NCI-H2196 treated with DMSO at 0.1 percent for 48 hours (cell line): ENCODE measurements around the gene SPRY2.

Experiments used
- DNase-seq: peaks from one replicate; lab custom pipeline; 2025; ENCODE audit not compliant: unreplicated experiment; lab: John Stamatoyannopoulos, UW

The SPRY2 gene

DNA sequence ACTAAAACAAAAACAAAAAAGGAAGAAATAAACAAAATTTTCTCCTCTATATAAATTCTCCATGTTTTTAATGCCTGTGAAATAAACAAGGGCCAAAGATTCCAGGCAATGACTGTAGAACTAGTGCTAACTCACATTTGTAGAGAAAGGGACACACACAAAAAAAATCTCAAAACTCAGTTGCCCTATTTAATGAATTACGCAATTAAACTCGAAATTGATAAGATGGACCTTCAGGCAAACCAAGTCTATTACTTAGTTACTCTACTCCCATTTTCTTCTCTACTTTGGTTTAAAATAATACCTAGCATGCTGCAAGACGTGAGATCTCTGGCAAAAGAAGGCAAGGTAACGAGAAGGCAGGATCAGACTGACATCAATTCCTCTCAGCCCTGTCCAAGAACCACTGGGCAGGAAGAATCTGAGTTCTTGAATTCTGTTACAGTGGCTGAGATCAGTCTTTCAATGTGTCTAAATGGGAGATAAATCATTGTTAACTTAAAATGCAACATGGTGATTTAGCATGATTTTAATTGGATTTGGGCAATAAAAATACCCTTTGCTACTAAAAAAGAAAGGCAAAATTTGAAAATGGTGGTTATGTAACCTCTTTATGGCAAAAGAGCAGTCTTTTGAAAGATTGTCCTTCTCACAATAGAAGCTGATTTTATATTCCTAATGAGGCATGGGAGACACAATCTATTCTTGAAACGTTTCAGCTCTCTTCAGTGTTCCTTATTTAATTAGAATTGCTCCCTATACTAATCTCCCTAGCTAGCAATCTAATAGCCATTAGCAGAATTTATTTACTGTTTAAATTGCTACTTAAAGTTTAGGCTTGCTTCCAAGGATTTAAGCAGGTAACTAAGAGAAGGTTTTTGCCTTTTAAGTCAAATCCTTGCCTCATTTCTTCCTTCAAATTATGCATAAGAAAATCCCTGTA, 25.9 kb downstream of the SPRY2 start:
- no peak for DNase-seq

DNA sequence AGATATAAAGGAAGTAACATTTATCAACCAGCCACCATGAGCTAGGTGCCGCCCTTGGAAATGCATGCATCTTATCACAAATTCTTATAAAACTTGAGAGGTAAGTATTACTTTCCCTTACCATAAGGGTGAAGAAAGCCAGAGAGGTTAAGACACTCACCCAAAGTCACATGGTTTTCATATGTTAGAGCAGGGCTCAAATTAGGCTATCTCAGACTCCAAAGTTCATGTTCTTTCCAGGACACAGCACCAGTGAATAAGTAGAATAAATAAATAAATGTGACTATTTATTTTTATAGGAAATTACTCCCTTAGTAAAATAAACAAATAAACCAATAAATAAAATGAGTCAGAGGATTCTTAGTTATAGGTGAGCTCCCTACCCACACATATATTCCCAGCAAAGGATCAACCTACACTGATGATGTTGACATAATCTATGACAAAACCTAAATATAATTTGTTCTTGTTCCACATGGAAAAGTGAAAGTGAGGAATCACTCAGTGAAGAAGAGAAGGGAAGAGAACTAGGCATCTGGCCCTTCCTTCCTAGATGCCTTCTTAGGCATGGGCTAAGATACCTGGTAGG, 27.2 kb downstream of the SPRY2 start:
- no peak for DNase-seq

DNA sequence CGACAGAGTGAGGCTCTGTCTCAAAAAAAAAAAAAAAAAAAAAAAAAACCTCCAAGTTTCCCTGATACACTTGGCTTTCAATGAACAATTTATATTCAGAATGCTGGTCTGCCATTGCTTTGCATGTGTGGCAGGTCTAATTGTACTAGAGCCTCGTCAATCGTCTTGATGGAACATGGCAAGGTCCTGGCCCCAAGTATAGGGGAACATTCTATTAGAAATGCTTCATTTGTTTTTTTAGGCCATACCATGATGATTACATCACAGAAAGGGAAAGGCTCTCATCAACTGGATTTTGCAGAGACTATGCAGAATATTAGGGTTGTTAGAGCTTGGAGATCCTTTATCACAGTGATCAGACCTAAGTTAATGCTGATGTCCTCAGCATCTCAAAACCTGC, 28.0 kb downstream of the SPRY2 start:
- no peak for DNase-seq

DNA sequence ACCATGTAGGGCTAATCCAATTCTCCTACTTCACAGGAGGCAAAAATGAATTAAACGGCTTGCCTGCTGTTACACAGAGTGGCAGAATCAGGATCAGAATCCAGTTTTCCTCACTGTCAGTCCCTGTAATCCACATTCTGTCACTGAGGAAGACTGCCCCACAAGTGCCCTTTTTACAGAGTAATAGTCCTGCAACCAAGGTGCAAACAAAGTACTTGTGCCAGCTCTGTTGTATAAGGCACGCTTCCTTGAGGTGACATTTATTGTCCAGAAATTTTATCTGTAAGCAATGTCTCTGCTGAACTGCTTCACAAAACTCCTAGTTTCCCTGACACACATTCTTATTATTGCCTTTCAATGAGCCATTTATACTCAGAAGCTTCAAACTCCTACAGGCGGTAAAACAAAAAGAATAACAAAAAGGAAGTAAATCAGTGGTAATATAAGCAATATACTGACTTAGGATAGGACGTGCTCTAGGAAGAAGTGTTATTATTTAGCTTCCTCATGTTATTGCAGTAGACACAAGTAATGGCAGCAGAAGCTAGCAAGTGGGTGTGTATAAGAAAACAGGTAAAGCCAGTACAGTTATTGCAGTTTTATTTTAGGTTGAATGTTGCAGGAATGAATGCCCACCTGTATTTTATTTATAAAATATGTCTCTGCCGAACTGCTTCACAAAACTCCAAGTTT, 28.8 kb downstream of the SPRY2 start:
- DNase-seq = no peak

DNA sequence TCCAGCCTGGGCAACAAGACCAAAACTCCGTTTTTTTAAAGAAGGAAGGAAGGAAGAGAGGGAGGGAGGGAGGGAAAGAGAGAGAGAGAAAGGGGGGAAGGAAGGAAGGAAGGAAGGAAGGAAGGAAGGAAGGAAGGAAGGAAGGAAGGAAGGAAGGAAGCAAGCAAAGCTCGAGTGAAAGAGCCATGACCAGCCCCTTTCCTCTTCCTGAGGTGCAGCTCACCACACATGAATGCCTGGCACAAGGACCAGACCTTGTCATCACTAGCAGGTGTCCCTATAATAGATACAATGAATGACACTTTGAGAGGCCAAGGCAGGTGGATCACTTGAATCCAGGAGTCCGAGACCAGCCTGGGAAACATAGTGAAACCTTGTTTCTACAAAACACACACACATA, 31.0 kb downstream of the SPRY2 start:
- DNase-seq = no peak

DNA sequence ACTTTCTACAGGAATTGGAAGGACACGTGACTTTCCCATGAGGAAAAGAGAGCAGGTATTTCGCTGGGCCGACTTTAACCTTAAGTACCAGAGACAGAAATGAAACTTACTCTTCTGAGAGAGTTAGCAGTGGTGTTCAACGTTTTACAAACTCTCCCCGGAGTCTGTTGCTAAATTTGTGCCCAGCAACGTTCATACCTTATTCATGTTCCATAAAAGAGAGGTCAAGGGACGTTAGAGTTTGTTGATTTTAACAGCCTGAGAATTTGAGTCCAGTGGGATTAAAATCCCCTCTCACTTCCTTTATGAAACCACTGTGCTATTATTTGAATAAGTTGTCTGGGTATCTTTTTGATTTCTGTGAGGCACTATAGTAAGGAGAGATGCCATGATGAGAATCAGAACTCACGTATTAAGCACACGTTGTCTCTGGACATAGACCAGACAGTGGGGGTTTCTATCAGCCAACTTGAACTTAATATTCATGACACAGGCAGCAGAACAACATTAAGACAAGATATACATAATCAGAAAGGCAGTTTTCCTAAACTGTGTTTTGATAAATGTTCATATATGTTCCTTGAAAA, 33.4 kb downstream of the SPRY2 start:
- no peak for DNase-seq

DNA sequence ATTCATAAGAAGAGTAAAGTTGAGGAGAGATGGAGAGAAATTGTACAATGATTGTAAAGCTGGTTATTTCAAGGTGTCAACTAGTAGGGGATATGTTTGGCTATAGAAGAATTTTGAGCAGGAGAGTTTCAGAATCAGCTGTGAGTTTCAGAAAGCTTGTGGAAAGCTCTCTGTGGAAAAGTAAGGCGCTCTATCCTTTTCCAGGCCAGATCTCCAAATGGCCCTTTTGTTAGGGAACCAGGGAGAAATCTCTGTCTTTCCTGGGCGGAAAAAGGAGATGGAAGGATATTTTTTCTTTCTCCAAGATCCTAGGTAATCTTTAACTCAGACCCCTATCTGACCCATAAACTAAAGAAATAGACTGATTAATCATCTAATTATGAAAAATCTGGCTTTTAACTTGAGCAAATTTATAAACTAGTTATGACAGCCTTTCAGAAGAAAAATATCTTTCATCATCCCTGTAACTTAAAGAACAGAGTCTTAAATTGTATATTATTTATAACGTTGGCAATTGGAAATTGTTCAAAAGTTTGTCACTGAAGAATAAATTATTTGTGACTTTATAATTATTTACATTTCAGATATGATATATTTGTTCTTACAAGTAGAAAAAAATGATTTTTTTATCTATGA, 34.5 kb downstream of the SPRY2 start:
- DNase-seq = no peak

DNA sequence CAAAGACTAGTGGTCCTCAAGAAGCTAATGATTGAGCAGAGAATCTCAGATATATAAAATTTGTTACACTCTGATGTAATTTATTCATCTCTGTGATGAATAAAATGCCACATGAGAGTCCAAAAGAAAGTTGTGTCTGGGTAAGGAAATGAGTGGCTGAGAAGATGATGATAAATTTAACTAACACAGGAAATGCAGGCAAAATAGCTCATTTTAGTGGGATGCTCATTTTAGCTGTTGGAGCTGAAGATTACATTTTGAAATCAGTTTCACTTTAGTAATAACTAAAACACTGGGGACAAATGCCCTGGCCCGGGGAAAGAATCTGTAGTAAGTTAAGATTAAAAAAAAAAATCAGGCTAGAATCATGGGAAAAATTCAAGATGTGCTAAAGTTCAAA, 35.2 kb downstream of the SPRY2 start:
- no peak for DNase-seq

DNA sequence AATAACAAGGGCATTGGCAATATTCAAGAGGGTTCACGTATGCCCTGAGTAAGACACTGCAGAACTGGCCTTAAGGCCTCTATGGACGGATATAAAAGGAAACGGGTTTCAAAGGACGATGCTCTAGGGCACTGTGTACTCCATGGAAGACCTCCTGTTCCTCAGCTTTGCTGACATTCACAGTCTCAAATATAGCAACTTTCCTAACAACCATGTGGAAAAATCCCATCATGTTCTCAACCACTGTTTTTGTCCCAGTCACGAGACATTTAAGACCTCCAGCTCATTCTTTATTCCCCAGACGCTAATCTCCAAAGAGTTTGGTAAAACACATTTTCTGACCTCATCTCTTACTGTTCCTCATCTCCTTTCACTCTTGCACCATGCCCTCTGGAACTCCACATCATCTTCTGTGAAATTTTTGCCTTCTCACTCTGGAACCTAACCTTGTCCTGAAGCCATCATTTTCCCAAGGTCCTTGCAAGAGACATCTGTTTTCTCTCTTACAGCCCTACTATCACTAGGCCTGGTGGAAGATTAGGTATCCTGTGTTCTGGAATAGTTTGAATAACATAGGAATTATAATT, 37.6 kb downstream of the SPRY2 start:
- no peak for DNase-seq

DNA sequence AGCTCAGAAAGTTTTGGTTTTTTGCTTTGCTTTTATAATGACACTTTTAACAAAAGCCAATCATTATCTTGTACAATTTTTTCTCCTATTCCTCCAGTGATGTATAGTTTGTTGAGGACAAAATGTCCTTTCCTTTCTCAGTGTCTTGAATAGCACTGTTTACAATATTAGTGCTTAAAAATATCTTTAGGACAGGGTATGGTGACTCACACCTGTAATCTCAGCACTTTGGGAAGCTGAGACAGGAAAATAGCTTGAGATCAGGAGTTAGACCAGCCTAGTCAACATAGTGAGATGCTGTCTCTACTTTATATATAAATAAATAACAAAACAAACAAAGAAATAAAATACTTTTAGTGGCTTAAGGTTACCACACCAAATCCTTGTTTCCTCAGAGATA, 41.9 kb downstream of the SPRY2 start:
- no peak for DNase-seq

DNA sequence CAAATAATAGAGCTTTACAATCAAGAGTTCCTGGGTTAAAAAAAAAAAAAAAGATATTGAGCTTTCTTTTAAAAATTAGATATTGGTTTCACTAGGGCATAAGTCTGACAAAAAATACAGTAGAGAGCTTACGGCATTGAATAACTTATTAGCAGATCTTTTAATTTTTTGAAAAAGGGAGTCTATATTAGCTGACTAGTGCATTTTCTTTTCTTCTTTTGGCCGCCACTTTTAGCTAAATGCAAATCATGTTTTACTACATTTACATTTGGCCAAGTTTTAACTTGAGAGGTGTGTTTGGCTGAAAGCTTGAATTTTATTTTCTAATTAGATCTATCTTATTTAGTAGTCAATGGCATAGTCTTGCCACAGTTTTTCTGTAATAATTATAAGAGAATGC, 43.4 kb downstream of the SPRY2 start:
- DNase-seq = no peak

DNA sequence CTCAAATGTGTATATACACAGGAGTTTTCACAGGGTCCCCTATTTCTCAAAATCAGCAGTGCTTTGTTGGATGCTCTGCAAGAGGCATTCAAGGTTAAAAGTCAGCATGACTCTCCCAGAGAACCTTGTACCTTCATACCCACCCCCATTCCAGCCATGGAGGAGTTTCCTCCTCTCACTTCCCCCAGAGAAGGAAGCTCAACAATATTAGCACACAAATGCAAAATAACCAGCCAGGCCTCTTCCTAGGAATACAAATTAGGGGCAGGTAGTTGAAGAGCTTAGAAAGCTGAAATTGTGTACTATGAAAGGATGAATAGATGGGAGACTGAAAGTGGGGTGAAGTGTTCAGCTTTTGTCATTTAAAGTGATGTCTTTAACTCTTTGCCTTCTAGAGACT, 43.8 kb downstream of the SPRY2 start:
- no peak for DNase-seq

DNA sequence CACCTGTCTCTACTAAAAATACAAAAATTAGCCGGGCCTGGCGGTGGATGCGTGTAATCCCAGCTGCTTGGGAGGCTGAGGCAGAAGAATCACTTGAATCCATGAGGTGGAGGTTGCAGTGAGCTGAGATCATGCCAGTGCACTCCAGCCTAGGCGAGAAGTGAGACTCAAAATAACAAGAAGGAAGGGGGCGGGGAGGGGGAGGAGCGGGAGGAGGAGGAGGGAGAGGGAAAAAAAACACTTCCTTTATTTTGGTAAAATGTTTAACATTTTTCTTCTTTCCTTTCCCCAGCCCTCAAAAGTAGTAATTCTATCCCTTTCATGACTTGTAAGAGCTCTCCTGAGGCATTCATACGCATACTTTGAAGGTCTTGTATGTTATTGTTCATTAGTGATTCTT, 44.3 kb downstream of the SPRY2 start:
- no peak for DNase-seq

DNA sequence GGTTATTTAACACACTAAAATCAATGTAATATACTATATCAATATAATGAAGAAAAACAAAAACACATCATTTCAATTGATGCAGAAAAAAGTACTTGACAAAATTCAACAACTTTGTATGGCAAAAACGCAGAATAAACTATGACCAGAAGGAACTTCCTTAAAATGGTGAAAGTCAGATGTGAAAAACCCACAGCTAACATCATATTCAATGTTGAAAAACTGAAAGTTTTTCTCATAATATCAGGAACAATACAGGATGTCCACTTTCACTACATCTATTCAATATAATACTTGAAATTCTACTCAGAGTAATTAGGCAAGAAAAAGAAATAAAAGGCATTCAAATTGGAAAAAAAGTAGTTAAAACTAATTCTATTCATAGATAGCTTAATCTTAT, 50.3 kb downstream of the SPRY2 start:
- DNase-seq = no peak
